Activated CD4-positive, alpha-beta memory T cell treated with anti-CD3 and anti-CD28 coated beads for 36 hours (primary cell): Measurements from ENCODE around the gene CNBD2. TPM values are rescaled to one million over a fixed set of nuclear protein-coding genes. Genes with fewer than 3 reads are reported as not detected.
"Not testable (repeated sequence)": the region's sequence is repeated elsewhere in the genome, so short reads cannot be mapped to it uniquely, and the experiment has no call there.

Source experiments
- CTCF ChIA-PET: fragments of 350-600 bp; sonication (Branson Sonifier 250); formaldehyde crosslinking; loops from one replicate; lab custom pipeline; 2021; ENCODE audit warnings: antibody characterized with exemption, inconsistent platforms; lab: Charles Lee
- POLR2A ChIA-PET: fragments of 350-600 bp; sonication (Branson Sonifier 250); formaldehyde crosslinking; loops from one replicate; lab custom pipeline; 2021; ENCODE audit warnings: antibody characterized with exemption; lab: Charles Lee
- DNase-seq: peaks from one replicate; pipeline ENCODE4 v3.0.0-alpha.2; 2020
- H3K27ac Mint-ChIP-seq: one replicate; pipeline ENCODE4 v1.8.0; 2021; ENCODE audit warnings: mixed read lengths
- H3K27me3 Mint-ChIP-seq: one replicate; pipeline ENCODE4 v1.8.0; 2021; ENCODE audit warnings: mixed read lengths
- H3K36me3 Mint-ChIP-seq: one replicate; pipeline ENCODE4 v1.8.0; 2021; ENCODE audit warnings: mixed read lengths
- H3K4me1 Mint-ChIP-seq: one replicate; pipeline ENCODE4 v1.8.0; 2021; ENCODE audit warnings: low read depth, mixed read lengths
- H3K4me3 Mint-ChIP-seq: one replicate; pipeline ENCODE4 v1.8.0; 2021; ENCODE audit warnings: mild to moderate bottlenecking, mixed read lengths
- H3K9me3 Mint-ChIP-seq: one replicate; pipeline ENCODE4 v1.8.0; 2021; ENCODE audit warnings: mixed read lengths
- intact Hi-C: fragments of 100-400 bp; cut with micrococcal nuclease; formaldehyde crosslinking; loops from one replicate; pipeline ENCODE4 v1.15.1; 2023
- total RNA-seq, 2 experiments: library from RNA; stranded (reverse); gene quantifications; one replicate each; pipeline ENCODE4 v1.2.3, GENCODE V29; 2021

The CNBD2 gene
- total RNA-seq, 2 experiments from 2014 or later: 4.0 to 4.2 TPM

DNA sequence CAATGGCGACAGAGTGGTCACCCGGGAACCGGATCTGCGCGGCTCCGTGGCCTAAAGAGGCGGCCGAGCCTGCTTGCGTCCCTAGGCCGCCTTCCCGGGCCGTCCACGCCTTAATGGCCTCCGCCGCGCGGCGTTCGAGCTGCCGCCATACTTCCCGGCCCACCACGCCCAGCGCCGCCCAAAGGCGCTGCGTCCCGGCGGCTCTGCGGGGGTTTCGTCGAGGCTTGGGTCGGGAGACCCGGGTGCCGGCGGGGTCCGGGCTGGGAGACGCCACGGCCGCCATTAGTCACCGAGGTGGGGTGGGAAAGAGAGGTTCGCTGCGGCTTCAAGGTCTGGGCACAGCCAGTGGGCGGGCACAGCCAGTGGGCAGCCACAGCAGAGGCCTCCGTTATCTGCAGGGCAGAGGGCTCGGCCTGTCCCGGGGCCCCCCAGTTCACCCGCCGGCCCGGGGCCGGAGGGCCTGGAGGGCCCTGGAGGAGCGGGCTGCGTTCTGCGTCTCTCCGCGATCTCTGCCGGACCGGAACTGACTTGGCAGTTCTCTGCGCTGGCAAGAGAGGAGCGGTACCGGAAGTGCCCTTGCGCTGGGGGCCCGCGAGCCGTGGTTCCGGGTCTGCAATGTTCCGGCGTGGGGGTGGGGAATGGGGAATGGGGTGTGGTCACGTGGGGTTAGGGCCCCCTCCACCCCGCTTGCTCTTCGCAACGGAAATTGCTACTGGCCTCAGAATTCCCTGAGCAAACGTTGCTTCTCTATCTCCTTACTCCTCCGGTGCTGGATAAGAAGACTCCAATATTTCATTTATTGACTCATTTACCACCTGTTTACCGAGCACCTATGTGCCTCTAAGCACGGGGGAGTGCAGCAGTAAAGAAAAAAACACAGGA lies 82.3 kb downstream of the CNBD2 start:
- Mint-ChIP-seq H3K4me1 (peaks cover 32% of the 10 kb centered on the region), H3K27me3 (peaks cover 6% of the 10 kb centered on the region), H3K9me3 (no peaks in the 10 kb centered on the region), H3K4me3 (peak overlapping the region; percentile 94), H3K27ac (peak overlapping the region; percentile 94), H3K36me3 (peaks cover 26% of the 10 kb centered on the region)
- DNase-seq: peak; percentile 95
- intact Hi-C loops: loop anchor here (1.0 to 5.0 kb wide), 2 partner anchors 14 to 433 kb away; partner anchors contain the start of gene SPAG4
- CTCF ChIA-PET: interaction anchor here (0.7 to 1.7 kb wide), 2 partner anchors 58 to 96 kb away, joined by 3 to 7 read pairs; partner anchors contain the start of gene SCAND1
- POLR2A ChIA-PET: interaction anchor here (2.0 kb wide), 1 partner anchor 97 kb away, joined by 8 read pairs; the partner anchor contains the start of gene SCAND1

DNA sequence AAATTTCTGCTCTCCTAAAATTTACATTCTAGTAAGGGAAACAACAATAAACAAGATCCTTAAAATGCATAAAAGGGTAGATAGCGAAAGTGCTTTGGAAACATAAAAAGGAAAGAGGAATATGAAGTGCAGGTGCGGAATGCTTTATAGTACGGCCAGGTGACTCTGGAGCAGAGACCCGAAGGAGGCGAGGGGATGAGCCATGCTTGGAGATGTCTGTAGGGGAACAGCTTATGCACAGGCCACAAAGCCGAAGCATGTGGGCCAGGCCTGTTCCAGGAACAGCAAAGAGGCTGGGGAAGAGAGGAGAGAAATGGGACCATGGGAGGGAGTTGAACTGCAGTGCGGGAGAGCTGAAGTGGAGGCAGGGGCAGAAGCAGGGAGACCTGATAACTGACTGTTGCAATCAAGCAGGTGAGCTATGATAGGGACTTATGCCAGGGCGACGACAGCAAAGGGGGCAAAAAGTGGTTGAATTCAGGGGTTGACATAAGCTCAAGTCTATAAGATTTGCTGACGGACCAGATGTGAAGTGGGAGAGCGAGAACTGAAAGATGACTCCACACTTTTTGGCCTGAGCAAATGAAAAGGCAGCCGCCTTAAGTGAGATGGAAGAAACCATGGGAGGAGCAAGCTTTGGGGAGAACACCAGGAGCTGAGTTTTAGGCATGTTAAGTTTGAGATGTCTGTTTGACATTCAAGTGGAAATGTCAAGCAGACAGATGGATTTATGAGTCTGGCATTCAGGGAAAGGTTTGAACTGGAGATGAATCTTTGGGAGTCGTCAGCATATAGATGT lies 83.1 kb downstream of the CNBD2 start:
- H3K36me3 Mint-ChIP-seq: peaks cover 21% of the 10 kb centered on the region
- peak overlapping the region; percentile 94 for H3K4me3 Mint-ChIP-seq
- intact Hi-C loops: loop anchor here (1.0 to 5.0 kb wide), 2 partner anchors 13 to 434 kb away; partner anchors contain the start of gene SPAG4
- peaks cover 27% of the 10 kb centered on the region for H3K4me1 Mint-ChIP-seq
- CTCF ChIA-PET: interaction anchor here (1.7 kb wide), 1 partner anchor 59 kb away, joined by 7 read pairs; no protein-coding TSS in a partner anchor
- POLR2A ChIA-PET: interaction anchor here (0.6 kb wide), 1 partner anchor 895 kb away, joined by 4 read pairs; no protein-coding TSS in a partner anchor
- H3K9me3 Mint-ChIP-seq: no peaks in the 10 kb centered on the region
- H3K27ac Mint-ChIP-seq: peak overlapping the region; percentile 94
- peaks cover 6% of the 10 kb centered on the region for H3K27me3 Mint-ChIP-seq
- no peak for DNase-seq

DNA sequence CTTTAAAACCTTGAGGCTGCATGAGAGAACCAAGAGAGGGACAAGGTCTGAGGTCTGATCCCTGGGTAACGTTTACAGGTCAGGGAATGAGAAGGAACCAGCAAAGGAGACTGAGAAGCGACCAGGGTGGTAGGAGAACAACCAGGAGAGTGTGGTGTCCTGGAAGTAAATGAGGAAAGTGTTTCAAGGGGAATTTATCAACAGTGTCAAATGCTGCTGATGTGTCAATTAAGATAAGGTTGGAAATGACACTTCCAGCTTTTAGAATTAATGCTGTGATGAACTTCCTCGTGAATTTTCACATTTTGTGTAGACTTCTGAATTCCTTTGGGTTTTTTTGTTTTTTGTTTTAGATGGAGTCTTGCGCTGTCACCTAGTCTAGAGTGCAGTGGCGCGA lies 83.7 kb downstream of the CNBD2 start:
- H3K4me3 Mint-ChIP-seq: no peak overlapping the region
- peaks cover 21% of the 10 kb centered on the region for H3K36me3 Mint-ChIP-seq
- POLR2A ChIA-PET: interaction anchor here (0.6 kb wide), 1 partner anchor 895 kb away, joined by 4 read pairs; no protein-coding TSS in a partner anchor
- H3K9me3 Mint-ChIP-seq: no peaks in the 10 kb centered on the region
- CTCF ChIA-PET: interaction anchor here (1.7 kb wide), 1 partner anchor 59 kb away, joined by 7 read pairs; no protein-coding TSS in a partner anchor
- intact Hi-C loops: loop anchor here (5.0 kb wide), 1 partner anchor 435 kb away; the partner anchor contains the start of gene SPAG4
- H3K27ac Mint-ChIP-seq: no peak overlapping the region
- DNase-seq: no peak
- peaks cover 6% of the 10 kb centered on the region for H3K27me3 Mint-ChIP-seq
- H3K4me1 Mint-ChIP-seq: peaks cover 23% of the 10 kb centered on the region

DNA sequence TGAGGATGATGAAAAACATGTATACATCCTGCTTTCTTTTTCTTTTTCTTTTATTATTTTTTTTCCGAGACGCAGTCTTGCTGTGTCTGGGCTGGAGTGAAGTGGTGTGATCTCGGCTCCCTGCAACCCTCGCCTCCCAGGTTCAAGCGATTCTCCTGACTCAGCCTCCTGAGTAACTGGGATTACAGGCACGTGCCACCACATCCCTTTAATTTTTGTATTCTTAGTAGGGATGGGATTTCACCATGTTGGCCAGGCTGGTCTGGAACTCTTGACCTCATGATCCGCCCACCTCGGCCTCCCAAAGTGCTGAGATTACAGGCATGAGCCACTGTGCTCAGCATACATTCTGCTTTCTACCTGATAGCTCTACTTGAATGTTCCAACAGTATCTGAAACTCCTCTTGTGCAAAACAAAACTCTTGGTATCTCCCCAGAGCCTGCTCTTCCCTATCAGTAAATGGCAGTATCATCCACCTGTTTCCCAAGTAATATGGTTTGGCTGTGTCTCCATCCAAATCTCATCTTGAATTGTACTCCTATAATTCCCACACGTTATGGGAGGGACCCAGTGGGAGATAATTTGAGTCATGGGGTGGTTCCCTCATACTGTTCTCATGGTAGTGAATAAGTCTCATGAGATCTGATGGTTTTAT lies 85.6 kb downstream of the CNBD2 start:
- H3K27me3 Mint-ChIP-seq, CTCF ChIA-PET, H3K4me3 Mint-ChIP-seq, POLR2A ChIA-PET, DNase-seq, H3K4me1 Mint-ChIP-seq, H3K36me3 Mint-ChIP-seq, H3K9me3 Mint-ChIP-seq, H3K27ac Mint-ChIP-seq: not testable (repeated sequence)
- intact Hi-C loops: loop anchor here (5.0 kb wide), 1 partner anchor 437 kb away; the partner anchor contains the start of gene SPAG4

DNA sequence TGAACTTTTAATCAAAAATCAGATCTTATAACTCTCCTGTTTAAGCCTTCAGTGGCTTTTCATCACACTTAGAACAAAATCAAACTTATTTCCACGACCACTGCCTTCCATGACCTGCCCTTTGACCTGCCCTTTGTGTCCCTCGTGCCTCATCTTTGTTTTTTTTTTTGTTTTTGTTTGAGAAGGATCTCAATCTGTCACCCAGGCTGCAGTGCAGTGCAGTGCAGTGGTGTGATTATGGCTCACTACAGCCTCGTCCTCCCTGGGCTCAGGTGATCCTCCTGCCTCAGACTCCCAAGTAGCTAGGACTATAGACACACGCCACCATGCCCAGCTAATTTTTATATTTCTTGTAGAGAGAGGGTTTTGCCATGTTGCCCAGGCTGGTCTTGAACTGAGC lies 86.8 kb downstream of the CNBD2 start:
- Mint-ChIP-seq H3K36me3 (no peaks in the 10 kb centered on the region), H3K4me1 (peaks cover 8% of the 10 kb centered on the region), H3K27me3 (peaks cover 6% of the 10 kb centered on the region), H3K9me3 (no peaks in the 10 kb centered on the region), H3K4me3 (no peak overlapping the region), H3K27ac (no peak overlapping the region)
- DNase-seq: no peak
- CTCF ChIA-PET: no interaction called here
- POLR2A ChIA-PET: no interaction called here
- intact Hi-C loops: no loop called here

DNA sequence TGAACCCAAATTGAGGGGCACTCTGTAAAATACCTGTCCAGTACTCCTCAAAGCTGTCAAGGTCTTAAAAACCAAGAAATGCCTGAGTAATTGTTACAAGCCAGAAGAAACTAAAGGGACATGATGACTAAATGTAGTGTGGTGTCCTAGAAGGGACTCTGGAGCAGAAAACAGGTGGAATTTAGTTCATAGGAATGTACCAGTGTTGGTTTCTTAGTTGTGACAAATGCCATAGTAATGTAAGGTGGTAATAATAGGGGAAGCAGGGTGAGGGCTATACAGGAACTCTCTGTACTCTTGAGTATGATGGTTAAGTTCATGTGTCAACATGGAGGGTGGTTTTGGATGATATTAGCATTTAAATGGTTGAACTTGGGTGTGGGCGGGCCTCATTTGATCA lies 92.3 kb downstream of the CNBD2 start:
- Mint-ChIP-seq H3K36me3 (no peaks in the 10 kb centered on the region), H3K27ac (no peak overlapping the region), H3K4me3 (no peak overlapping the region), H3K9me3 (no peaks in the 10 kb centered on the region), H3K4me1 (no peaks in the 10 kb centered on the region), H3K27me3 (no peaks in the 10 kb centered on the region)
- intact Hi-C loops: no loop called here
- no peak for DNase-seq
- ChIA-PET CTCF (no interaction called here), POLR2A (no interaction called here)

DNA sequence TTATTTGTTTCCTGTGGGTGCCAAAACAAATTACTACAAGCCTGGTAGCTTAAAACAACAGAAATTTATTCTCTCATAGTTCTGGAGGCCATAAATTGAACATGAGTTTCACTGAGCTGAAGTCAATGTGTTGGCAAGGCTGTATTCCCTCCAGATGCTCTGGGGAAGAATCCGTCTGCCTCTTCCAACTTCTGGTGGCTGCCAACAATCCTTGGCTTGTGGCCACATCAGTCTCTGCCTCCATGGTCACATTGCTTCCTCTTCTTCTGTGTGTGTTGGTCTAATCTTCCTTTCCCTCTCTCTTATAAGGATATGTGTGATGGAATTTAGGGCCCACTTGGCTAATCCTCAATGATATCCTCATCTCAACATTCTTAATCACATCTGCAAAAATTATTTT lies 93.4 kb downstream of the CNBD2 start:
- peaks cover 1% of the 10 kb centered on the region for H3K27me3 Mint-ChIP-seq
- DNase-seq: no peak
- H3K27ac Mint-ChIP-seq: no peak overlapping the region
- H3K9me3 Mint-ChIP-seq: no peaks in the 10 kb centered on the region
- no peak overlapping the region for H3K4me3 Mint-ChIP-seq
- intact Hi-C loops: no loop called here
- ChIA-PET POLR2A (no interaction called here), CTCF (no interaction called here)
- no peaks in the 10 kb centered on the region for H3K4me1 Mint-ChIP-seq
- no peaks in the 10 kb centered on the region for H3K36me3 Mint-ChIP-seq

DNA sequence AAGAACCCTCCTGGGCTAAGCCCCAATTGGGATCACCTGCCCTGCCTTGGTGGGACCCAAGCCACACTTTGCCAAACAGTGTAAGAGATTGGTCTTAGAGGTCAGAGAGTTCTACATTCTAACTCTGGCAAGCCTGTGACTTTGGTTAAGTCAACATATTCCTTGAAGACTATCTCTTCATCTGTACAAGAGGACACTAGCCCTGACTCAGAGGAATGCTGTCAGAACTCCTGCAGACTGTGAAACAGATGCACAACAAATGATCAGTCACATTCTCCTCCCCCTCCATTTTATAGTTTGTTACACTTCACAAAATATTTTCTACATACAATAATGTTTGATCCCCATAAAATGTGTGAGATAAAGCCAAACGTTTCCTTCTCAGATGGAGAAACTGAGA lies 94.4 kb downstream of the CNBD2 start:
- Mint-ChIP-seq H3K4me1 (no peaks in the 10 kb centered on the region), H3K4me3 (no peak overlapping the region), H3K36me3 (no peaks in the 10 kb centered on the region), H3K27ac (no peak overlapping the region), H3K27me3 (peaks cover 1% of the 10 kb centered on the region), H3K9me3 (no peaks in the 10 kb centered on the region)
- intact Hi-C loops: no loop called here
- ChIA-PET CTCF (no interaction called here), POLR2A (no interaction called here)
- DNase-seq: no peak

DNA sequence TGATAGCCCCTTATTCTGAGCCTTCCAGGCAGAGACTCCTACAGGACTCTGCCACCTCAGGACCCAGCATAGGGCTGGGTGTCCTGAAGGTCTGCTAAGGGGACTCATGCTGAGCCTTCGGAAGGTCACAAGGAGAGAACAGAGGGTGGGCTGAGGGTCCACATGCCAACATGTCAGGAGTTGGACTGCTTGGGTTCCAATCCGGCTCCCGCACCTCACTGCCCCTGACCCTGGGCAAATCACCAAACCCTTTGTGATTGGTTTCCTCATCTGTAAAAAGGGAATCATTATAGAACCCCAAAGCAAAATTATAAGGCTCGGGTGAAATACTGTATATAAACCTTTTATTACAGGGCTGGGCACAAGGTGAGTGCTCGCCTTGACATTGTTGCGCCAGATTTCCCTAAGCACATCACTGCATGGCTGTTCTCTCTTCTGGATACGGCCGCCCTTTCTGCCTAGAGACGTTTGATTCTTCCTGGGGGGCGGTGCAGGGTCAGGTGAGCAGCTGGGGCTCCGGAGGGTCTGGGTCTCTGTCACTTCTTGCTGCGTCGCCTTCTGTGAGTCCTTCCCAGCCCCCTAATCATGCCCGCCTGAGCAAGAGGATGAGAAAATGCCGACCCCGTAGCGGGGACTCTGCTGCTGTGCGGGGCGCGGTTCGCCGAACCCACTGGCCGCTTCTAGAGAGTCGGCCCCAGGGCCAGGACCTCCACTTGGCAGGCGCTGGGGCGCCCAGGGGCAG lies 95.7 kb downstream of the CNBD2 start:
- H3K27me3 Mint-ChIP-seq: peaks cover 1% of the 10 kb centered on the region

DNA sequence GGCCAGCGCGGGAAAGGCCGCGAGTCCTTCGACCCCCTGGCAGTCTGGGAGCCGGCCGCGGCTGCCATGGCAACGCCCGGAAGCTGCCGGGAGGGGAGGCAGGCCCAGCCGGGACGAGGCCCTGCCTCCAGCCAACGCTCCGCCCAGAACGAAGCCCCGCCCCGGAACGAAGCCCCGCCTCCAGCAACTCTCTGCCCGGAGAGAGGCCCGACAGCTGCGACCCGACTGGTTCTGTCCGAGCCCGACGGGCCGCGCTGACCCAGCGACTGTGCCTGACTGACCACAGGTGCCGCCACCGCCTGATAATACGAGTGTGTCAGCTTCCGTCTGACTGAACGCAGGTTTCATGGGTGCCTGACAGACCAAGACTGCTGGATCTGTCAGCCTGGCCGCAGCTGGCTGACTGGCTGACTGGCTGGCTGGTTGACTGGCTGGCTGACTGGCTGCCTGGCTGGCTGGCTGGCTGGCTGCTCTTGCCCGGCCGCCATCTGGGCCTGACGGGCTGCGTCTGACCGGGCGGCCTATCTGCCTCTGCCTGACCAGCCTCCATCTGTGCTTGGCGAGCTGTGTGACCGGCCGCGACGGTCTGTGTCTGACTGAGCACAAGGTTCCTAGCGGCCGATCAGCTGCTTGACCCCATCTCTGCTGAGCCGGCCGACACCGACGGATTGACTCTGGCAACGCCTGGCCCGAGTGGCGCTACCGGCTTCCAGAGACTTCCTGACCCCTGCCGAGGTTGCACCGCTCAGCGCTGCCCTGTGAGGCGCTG lies 96.5 kb downstream of the CNBD2 start:
- POLR2A ChIA-PET: interaction anchor here (0.8 to 1.4 kb wide), 3 partner anchors 21 to 111 kb away, joined by 3 to 6 read pairs (median 4); partner anchors contain the start of gene SCAND1
- DNase-seq: peak; percentile 95
- H3K27ac Mint-ChIP-seq: no peak overlapping the region

More for the DNA sequence above, 95.7 kb downstream of the CNBD2 start:
- Mint-ChIP-seq H3K27ac (no peak overlapping the region), H3K36me3 (no peaks in the 10 kb centered on the region), H3K4me3 (peak overlapping the region; percentile 84), H3K4me1 (no peaks in the 10 kb centered on the region), H3K9me3 (no peaks in the 10 kb centered on the region)
- intact Hi-C loops: loop anchor here (1.0 kb wide), 1 partner anchor 13 kb away; no protein-coding TSS in a partner anchor
- no peak for DNase-seq
- ChIA-PET POLR2A (interaction anchor here (0.8 to 1.4 kb wide), 2 partner anchors 28 to 110 kb away, joined by 3 to 4 read pairs; partner anchors contain the start of gene SCAND1), CTCF (interaction anchor here (0.8 to 1.6 kb wide), 3 partner anchors 71 to 110 kb away, joined by 3 to 9 read pairs (median 6); partner anchors contain the start of gene SCAND1)

More for the DNA sequence above, 96.5 kb downstream of the CNBD2 start:
- intact Hi-C loops: loop anchor here (1.0 kb wide), 1 partner anchor 14 kb away; no protein-coding TSS in a partner anchor
- Mint-ChIP-seq H3K36me3 (no peaks in the 10 kb centered on the region), H3K9me3 (no peaks in the 10 kb centered on the region), H3K4me1 (no peaks in the 10 kb centered on the region), H3K27me3 (peaks cover 1% of the 10 kb centered on the region), H3K4me3 (peak overlapping the region; percentile 84)
- CTCF ChIA-PET: interaction anchor here (0.6 to 1.6 kb wide), 4 partner anchors 72 to 614 kb away, joined by 3 to 9 read pairs (median 5); partner anchors contain the start of gene SCAND1
